CD4-positive, alpha-beta T cell treated with Interleukin-12 subunit alpha and Interleukin-12 subunit beta, for 1 hour (primary cell): Measurements from ENCODE around the gene HTR2B.
"Not testable (repeated sequence)": the region's sequence is repeated elsewhere in the genome, so short reads cannot be mapped to it uniquely, and the experiment has no call there.

Source experiments
- DNase-seq: peaks from one replicate; pipeline ENCODE4 v3.0.0-alpha.2; 2020

Gene HTR2B

DNA sequence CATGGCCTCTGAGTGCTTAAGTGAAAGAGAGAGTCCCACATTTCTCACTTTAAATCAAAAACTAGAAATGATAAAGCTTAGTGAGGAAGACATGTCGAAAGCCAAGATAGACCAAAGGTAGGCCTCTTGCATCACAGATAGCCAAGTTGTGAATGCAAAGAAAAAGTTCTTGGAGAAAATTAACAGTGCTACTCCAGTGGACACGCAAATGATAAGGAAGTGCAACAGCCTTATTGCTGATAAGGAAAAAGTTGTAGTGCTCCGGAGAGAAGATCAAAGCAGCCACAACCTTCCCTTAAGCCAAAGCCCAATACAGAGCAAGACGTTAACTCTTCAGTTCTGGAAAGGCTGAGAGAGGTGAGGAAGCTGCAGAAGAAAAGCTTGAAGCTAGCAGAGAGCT is 36.1 kb downstream of the HTR2B start:
- no peak for DNase-seq

DNA sequence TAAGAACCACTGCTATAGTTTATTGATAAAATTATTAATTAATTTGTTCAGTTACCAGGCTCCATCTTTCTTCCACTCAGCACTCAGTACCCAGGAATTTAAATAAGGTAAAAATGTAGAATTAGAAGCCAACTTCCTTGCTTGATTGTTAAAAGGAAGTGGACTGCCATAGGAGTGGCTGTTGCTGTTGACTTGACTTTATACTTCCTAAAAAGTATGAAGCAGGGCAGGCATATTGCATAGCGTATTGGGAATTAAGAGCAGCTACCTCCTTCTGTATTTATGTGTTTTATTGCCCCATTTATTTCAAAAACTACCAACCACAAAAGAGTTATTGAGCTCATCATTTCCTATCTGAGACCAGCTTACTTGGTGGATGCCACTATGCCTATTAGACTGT is 40.3 kb downstream of the HTR2B start:
- DNase-seq: no peak

DNA sequence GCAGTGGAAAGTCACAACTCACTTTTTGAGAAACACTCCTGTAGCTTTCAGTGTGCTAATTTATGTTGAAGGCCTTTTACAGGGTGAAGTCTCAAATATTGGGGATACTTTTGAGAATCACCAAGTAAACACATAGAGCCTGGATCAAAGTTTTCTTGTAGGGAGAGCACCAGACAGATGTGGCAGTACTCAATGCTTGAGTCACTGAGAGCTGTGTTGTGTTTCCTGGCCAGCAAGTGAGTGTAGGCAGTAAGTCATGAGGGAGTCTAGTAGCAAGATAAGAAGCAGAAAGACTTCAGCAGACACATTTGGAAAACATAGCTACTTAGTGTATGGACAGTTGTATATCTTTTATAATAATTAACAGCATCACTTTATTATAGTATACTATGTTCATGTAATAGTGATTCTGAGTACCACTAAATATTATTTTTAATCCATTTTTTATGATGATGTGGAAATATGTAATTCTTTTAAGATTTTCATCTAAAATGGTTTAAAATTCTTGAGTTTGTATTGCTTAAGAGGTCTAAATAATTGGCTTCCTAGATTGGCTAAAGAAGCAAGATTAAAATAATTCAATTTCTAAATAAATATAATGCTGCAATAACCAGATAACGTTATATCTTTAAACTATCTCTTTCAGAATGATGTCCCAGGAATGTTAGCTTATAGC is 55.3 kb downstream of the HTR2B start:
- no peak for DNase-seq

DNA sequence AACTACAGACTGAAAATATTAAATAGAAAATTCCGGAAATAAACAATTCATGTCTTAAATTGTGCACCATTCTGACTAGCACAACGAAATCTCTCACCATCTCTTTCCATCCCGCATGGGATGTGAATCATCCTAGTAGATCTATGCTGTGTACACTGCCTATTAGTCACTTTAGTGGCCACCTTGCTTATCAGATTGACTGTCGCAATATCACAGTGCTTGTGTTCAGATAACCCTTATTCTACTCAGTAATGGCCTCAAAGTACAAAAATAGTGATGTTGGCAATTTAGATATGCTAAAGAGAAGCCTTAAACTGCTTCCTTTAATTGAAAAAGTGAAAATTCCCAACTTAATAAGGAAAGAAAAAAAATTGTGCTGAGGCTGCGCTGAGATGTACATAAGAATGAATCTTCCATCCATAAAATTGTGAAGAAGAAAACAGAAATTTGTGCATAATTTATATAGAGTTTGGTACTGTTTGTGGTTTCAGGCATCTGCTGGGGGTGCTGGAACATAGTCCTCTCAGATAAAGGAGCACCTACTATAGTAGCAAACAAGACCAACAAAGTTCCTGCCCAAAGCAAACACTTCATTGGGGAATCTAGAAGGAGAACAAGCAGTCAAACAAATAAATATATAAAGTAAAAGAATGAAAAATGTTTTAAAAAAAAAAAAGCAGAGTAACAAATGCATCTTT is 56.2 kb downstream of the HTR2B start:
- no peak for DNase-seq

DNA sequence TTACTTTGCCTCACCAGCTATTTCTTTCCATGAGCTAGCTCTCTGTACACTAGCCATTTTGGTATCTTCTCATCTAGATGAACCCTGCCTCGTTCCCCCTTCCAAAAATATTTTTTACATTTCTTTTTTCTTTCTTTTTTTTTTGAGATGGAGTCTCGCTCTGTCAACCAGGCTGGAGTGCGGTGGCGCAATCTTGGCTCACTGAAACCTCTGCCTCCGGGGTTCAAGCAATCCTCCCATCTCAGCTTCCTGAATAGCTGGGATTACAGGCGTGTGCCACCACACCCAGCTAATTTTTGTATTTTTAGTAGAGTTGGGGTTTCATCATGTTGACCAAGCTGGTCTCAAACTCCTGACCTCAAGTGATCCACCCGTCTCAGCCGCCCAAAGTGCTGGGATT is 57.3 kb downstream of the HTR2B start:
- not testable (repeated sequence) for DNase-seq

DNA sequence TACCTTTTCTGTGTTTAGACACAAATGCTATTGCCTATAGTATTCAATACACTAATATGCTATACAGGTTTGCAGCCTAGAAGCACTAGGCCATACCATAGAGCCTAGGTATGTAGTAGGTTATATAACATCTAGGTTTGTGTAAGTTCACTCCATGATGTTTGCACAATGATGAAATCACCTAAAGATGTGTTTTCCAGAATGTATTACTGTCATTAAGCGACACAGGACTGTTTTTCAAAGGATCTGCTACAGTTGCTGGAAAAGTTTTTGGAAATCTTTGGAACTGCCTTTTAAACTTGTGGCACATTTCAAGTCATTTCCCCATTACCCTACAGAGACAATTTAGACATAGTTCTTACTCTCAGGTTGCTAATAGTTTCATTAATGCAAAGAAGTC is 58.9 kb downstream of the HTR2B start:
- DNase-seq: no peak

DNA sequence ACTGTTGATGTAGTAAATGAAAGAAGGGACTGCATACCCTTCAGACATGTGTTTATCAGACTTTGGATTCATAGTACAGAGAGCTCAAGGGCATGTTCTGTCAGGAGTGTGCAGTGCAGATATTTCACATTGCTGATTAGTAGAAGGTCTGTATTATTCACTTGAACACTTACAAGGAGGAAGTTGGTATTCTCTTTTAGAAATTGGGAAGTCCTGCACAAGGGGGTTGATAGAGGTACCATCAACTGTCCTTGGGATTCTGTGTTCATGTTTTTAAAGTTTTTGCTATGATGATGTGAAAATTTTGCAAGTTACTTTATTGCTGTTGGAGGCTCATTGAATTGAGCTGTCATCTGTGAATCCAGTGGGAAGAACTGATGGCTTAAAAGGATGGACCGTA is 61.5 kb downstream of the HTR2B start:
- DNase-seq: no peak

DNA sequence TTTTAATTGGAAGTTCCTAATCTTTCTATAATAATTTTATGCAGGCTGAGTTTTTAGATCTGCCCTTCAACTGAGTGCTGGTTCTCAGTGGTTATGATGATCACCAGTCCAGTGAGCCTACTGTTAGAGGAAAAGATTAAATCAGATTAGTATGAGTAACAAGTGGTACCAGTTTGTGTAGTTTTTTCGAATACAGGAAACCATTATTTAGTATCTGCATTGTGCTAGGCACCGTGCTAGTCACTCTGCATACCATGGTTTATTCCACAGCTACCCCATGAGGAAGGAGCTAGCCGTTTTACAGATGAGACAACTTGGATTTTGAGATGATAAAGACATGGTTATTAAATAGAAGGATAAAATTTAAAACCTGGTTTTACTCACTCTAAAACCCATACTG is 62.1 kb downstream of the HTR2B start:
- no peak for DNase-seq

DNA sequence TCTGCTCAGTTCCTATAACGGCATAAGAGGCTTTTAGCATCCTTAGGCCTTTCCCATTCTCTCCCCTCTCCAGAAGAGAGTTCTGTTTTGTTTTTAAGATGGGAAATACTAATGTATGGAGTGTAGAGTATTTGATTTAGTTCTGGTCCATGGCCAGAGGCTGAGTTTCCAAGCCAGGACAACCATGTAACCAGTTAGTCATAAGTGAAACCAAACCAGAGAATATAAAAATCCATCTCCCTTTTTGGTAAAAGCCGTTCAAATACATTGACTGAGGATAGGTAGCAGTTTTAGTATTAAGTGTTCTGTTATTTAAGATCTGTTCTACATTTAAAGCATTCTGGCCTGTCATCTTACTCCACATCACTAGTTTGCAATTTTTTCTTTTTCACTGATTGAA is 65.1 kb downstream of the HTR2B start:
- DNase-seq: no peak

DNA sequence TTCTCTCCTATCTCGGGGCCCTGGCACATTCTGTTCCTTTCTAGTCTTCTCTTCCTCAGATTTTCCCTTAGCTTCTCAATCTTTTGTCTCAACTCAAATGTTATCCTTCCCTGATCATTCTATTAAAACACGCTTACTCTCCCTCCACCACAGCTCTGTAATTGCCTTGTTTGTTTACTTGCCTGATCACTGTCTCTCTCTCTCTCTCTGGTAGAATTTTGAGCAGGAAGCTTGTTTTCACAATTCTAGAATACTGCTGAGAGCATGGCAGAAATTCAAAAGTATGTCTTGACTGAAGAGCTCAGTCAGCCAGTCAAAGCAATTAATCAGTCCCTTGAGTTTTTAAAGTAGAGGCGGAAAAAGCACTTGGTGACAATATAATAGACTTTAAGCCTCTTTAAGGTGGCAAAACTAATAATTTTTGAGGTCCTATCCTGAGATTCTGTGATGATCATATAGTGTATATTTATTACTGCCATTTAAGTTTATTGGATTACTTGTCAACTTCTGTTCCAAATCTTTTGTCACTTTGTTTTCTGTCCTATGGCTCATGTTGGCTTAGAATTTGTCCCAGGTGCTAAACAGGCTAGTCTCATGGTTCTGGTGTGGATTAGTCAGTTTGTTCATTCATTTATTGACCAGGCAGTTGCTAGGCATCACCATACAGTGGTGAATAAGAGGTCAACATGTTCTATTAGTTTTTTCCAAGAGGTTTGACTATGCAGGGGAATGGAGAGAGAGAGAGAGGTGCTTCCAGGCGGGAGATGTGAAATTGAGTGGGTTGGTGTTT is 65.9 kb downstream of the HTR2B start:
- DNase-seq: no peak
